ENCODE results near the gene CCM2L.

CCM2L gene

GRCh38 chr20:32062776-32063170 lies 52.5 kb downstream of the CCM2L start:
- DNase-seq = no peak

DNA sequence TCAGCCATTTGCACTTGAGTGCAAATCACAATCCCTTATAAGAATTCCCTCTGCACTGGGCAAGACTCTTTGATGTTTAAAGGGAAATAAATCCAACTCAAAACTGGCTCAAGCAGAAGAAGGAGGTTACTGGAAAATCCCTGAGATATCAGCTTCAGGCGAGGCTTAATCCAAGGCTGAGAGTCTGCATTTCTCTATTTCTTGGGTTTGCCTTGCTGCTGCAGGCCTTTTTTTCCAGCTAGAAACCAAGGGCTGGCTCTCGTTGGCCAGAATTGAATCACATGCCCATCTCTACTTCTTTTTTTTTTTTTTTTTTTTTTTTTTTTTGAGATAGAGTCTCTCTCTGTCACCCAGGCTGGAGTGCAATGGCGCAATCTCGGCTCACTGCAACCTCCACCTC lies 53.5 kb downstream of the CCM2L start:
- DNase-seq = no peak

DNA sequence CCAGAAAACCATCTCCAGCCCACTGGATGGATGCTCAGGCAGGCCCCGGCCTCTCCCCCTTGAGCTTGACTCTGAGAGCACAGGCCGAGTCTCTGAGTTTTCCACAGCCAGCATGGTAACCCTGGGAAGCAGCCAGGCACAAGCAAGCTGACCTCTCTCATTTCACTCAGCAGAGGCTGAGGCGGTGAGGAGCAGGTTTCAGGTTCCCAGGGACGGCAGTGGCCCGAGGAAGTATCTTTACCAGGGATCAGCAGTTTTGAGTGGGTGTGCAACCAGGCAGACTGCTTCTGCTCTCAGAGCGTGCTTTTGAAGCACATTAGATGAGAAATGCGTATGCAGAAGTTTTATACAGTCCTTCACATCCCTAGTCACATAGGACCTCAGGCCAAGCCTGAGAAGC lies 54.4 kb downstream of the CCM2L start:
- DNase-seq = no peak

DNA sequence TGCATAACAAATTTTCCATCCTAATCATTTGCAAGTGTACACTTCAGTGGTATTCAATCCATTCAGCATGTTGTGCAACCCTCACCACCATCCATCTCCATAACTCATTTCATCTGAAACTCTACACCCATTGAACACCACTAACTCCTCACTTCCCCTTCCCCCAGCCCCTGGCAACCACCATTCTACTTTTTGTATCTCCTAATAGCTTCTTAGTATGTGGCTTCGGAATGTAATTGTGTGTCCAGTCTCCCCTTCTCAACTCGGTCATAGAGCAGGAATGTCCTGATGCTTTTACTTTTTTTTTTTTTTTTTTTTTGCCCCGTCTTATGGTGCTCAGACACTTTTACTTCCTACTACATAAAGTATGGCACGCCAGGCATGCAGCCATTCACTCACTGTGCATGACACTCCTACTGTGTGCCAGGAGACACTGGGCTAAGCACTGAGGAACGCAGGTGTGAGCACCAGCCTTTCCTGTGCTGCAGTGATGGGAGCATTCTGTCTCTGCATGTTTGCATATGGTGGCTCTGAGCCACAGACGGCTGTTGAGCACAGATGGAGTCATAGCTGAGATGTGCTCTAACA lies 57.1 kb downstream of the CCM2L start:
- no peak for DNase-seq

DNA sequence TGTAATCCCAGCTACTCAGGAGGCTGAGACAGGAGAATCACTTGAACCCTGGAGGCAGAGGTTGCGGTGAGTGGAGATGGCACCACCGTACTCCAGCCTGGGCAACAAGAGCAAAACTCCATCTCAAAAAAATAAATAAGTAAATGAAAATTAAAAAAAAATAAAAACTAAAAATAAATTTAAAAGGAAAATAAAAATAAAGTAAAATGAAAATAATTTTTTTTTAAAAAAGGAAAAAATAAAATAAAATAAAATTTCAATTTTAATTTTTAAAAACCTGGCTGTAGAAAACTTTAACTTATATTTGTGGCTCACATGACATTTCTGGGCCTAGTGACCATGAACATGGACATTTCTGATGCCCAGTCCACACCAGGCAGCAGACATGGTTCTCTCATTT lies 57.9 kb downstream of the CCM2L start:
- DNase-seq = no peak

DNA sequence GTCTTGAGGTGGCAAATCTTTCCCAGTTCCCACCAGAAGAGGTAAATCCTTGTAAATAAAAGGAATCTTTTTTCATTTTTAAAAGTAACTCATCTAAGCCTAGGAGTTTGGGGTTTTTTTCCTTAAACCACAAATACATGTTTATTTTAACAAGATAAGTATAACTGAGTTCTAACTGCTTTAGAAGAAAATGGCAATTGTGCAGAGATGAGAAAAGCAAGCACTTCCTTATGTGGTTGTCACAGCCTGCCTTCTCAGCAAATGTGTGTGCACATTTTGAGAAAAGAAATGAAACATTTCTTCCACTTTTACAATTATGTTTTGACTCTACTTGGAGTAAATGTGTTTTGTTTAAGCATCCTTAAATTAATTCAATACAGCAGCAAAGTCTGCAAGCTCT lies 59.5 kb downstream of the CCM2L start:
- no peak for DNase-seq

GRCh38 chr20:32070282-32070681 lies 60.0 kb downstream of the CCM2L start:
- no peak for DNase-seq

DNA sequence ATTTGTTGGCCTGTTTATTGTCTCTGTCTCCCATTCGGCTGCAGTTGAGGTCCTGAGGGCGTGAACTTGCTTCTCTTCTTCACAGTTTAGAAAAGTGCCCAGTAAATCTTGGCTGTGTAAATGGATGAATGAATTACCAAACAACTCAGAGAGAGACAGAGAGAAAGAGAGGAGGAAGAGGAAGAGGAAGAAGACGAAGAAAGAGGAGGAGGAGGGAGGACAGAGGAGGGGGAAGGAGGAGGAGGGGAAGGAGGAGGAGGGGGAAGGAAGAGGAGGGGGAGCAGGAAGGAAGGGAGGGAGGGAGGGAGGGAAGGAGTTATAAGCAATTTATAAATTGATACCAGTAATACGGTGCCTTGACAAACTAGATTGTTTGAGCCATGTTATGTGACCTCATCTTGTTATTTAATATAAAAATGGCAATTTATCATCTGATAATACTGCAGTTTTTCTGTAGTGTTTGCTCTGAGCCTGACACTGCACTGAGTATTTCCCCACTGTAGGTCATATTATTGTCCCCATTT lies 60.5 kb downstream of the CCM2L start:
- no peak for DNase-seq

GRCh38 chr20:32071395-32072167 lies 61.3 kb downstream of the CCM2L start:
- DNase-seq = no peak

- no peak for DNase-seq
These were observed 62.0 kb downstream of the CCM2L start for GRCh38 chr20:32072168-32072750.

- no peak for DNase-seq
These were observed 65.3 kb downstream of the CCM2L start for GRCh38 chr20:32075534-32075933.

DNA sequence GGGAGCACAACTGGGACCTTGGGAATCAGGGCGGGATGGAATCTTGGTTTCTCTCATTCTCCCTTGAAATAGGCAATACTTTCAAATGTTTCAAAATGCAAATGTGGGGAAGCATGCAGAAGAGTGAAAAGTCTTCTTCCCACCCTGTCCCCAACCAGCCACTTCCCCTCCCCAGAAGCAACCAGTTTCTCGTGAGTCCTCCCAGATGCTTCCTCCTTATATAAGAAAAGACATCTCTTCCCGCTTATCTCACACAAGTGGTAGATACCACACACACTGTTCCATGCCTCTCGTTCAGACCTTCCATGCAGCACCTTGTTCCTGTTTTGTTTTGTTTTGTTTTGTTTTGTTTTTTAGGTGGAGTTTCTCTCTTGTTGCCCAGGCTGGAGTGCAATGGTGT lies 67.0 kb downstream of the CCM2L start:
- DNase-seq = no peak

DNA sequence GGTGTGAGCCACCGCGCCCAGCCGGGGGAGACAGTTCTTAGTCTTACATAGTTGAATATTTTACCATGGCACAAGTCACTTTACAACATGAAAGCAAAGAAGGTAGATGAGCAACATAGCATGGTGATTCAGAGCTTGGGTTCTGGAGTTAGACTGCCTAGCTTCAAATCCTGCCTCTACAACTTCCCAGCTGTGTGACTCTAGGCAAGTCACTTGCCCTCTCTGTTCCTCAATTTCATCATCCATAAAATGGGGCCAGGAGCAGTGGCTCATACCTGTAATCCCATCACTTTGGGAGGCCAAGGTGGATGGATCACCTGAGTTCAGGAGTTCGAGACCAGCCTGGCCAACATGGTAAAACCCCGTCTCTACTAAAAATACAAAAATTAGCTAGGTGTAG lies 68.1 kb downstream of the CCM2L start:
- no peak for DNase-seq

- no peak for DNase-seq
These were observed 68.6 kb downstream of the CCM2L start for GRCh38 chr20:32078791-32079190.

DNA sequence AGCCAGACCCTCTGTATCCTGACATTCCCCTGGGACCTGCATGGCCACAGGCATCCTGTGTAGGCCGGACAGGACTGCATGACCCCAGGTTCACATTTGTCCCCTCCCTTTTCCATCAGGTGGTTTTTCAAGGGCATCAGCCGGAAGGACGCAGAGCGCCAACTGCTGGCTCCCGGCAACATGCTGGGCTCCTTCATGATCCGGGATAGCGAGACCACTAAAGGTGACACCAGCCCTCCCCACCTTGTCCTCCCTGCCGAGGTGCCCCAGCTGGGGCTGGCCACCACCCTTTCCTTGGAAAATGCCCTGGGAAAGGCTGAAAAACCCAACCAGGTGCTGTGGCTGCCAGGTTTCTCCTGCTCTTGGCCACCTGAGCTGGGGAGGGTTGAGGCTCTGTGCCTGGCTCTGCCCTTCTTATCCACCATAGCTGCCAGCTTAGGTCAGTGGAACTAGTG lies 69.4 kb downstream of the CCM2L start:
- no peak for DNase-seq

- no peak for DNase-seq
These were observed 70.5 kb downstream of the CCM2L start for GRCh38 chr20:32080783-32081182.
